ENCODE measurements around the gene MFF. TPM values are rescaled to one million over a fixed set of nuclear protein-coding genes. Genes with fewer than 3 reads are reported as not detected.

Gene MFF
- total and polyA plus RNA-seq, 4 experiments from 2014 or later = 58.0 to 159 (median 93.6) TPM

GRCh38 chr2:227365833-227366232 lies 40.8 kb downstream of the MFF start:
- CTCF ChIA-PET (ENCODE audit: partially characterized antibody) = no interaction called here

GRCh38 chr2:227366769-227367426 lies 41.8 kb downstream of the MFF start:
- H3K4me3 Mint-ChIP-seq = no peak overlapping the region
- peak overlapping the region in 1 of 7 donors; percentile 77 for H3K27ac Mint-ChIP-seq
- intact Hi-C loops (cut with micrococcal nuclease) = no loop called here
- Histone ChIP-seq H3K4me1 (ENCODE audit: insufficient read depth, low read length) (no peaks in the 10 kb centered on the region), H3K36me3 (ENCODE audit: insufficient read depth, low read length) (no peaks in the 10 kb centered on the region), H3K9me3 (ENCODE audit: control insufficient read depth in 1 of 2, low read length in 2 of 2) (no peaks in the 10 kb centered on the region), H3K27me3 (ENCODE audit: insufficient read depth, low read length) (no peaks in the 10 kb centered on the region), H3K27ac (ENCODE audit: low read depth, low read length) (no peak overlapping the region), H3K4me3 (ENCODE audit: low read length in 2 of 2) (no peak overlapping the region)
- no peaks in the 10 kb centered on the region for H3K4me1 Mint-ChIP-seq
- H3K9me3 Mint-ChIP-seq = no peaks in the 10 kb centered on the region
- peaks cover 2 to 4% of the 10 kb centered on the region in 2 donors for H3K27me3 Mint-ChIP-seq
- H3K36me3 Mint-ChIP-seq = no peaks in the 10 kb centered on the region
- DNase-seq = no peak
- ChIA-PET CTCF (ENCODE audit: partially characterized antibody) (no interaction called here), POLR2A (ENCODE audit: partially characterized antibody) (no interaction called here)

More at GRCh38 chr2:227365833-227366232, 40.8 kb downstream of the MFF start:
- Mint-ChIP-seq H3K27ac (no peak overlapping the region), H3K36me3 (peaks cover 3 to 5% of the 10 kb centered on the region in 2 donors), H3K27me3 (peaks cover 0 to 1% of the 10 kb centered on the region in 2 donors), H3K9me3 (no peaks in the 10 kb centered on the region), H3K4me3 (no peak overlapping the region), H3K4me1 (no peaks in the 10 kb centered on the region)
- Histone ChIP-seq H3K27me3 (ENCODE audit: insufficient read depth, low read length) (no peaks in the 10 kb centered on the region), H3K9me3 (ENCODE audit: control insufficient read depth in 1 of 2, low read length in 2 of 2) (no peaks in the 10 kb centered on the region), H3K36me3 (ENCODE audit: insufficient read depth, low read length) (no peaks in the 10 kb centered on the region), H3K4me1 (ENCODE audit: insufficient read depth, low read length) (no peaks in the 10 kb centered on the region), H3K27ac (ENCODE audit: low read depth, low read length) (no peak overlapping the region), H3K4me3 (ENCODE audit: low read length in 2 of 2) (no peak overlapping the region)
- DNase-seq = no peak
- intact Hi-C loops (cut with micrococcal nuclease) = no loop called here
- POLR2A ChIA-PET (ENCODE audit: partially characterized antibody) = no interaction called here

- Histone ChIP-seq H3K27me3 (ENCODE audit: insufficient read depth, low read length) (no peaks in the 10 kb centered on the region), H3K9me3 (ENCODE audit: control insufficient read depth in 1 of 2, low read length in 2 of 2) (no peaks in the 10 kb centered on the region), H3K36me3 (ENCODE audit: insufficient read depth, low read length) (no peaks in the 10 kb centered on the region), H3K4me1 (ENCODE audit: insufficient read depth, low read length) (no peaks in the 10 kb centered on the region), H3K4me3 (ENCODE audit: low read length in 2 of 2) (no peak overlapping the region), H3K27ac (ENCODE audit: low read depth, low read length) (no peak overlapping the region)
- POLR2A ChIA-PET (ENCODE audit: partially characterized antibody) = no interaction called here
- H3K36me3 Mint-ChIP-seq = no peaks in the 10 kb centered on the region
- no peak overlapping the region for H3K27ac Mint-ChIP-seq
- CTCF ChIA-PET (ENCODE audit: partially characterized antibody) = no interaction called here
- DNase-seq = no peak
- H3K9me3 Mint-ChIP-seq = no peaks in the 10 kb centered on the region
- no peaks in the 10 kb centered on the region for H3K4me1 Mint-ChIP-seq
- H3K27me3 Mint-ChIP-seq = peaks cover 2 to 4% of the 10 kb centered on the region in 2 donors
- H3K4me3 Mint-ChIP-seq = no peak overlapping the region
- intact Hi-C loops (cut with micrococcal nuclease) = no loop called here
Measured at GRCh38 chr2:227367427-227367795, 42.4 kb downstream of the MFF start.

- Histone ChIP-seq H3K27me3 (ENCODE audit: insufficient read depth, low read length) (no peaks in the 10 kb centered on the region), H3K9me3 (ENCODE audit: control insufficient read depth in 1 of 2, low read length in 2 of 2) (no peaks in the 10 kb centered on the region), H3K4me3 (ENCODE audit: low read length in 2 of 2) (no peak overlapping the region), H3K27ac (ENCODE audit: low read depth, low read length) (no peak overlapping the region), H3K4me1 (ENCODE audit: insufficient read depth, low read length) (no peaks in the 10 kb centered on the region), H3K36me3 (ENCODE audit: insufficient read depth, low read length) (no peaks in the 10 kb centered on the region)
- H3K4me1 Mint-ChIP-seq = peaks cover 0 to 2% (median 0%) of the 10 kb centered on the region in 4 donors
- H3K36me3 Mint-ChIP-seq = no peaks in the 10 kb centered on the region
- intact Hi-C loops (cut with micrococcal nuclease) = no loop called here
- CTCF ChIA-PET (ENCODE audit: partially characterized antibody) = no interaction called here
- H3K9me3 Mint-ChIP-seq = no peaks in the 10 kb centered on the region
- no peak overlapping the region for H3K4me3 Mint-ChIP-seq
- DNase-seq = no peak
- peaks cover 2 to 8% of the 10 kb centered on the region in 2 donors for H3K27me3 Mint-ChIP-seq
- POLR2A ChIA-PET (ENCODE audit: partially characterized antibody) = no interaction called here
- no peak overlapping the region for H3K27ac Mint-ChIP-seq
Measured at GRCh38 chr2:227368574-227368973, 43.5 kb downstream of the MFF start.

- Mint-ChIP-seq H3K9me3 (no peaks in the 10 kb centered on the region), H3K27ac (no peak overlapping the region), H3K4me3 (no peak overlapping the region), H3K27me3 (peaks cover 2 to 8% of the 10 kb centered on the region in 2 donors), H3K4me1 (peaks cover 0 to 2% (median 0%) of the 10 kb centered on the region in 4 donors), H3K36me3 (no peaks in the 10 kb centered on the region)
- no peaks in the 10 kb centered on the region for H3K27me3 ChIP-seq (ENCODE audit: insufficient read depth, low read length)
- intact Hi-C loops (cut with micrococcal nuclease) = no loop called here
- ChIA-PET CTCF (ENCODE audit: partially characterized antibody) (no interaction called here), POLR2A (ENCODE audit: partially characterized antibody) (no interaction called here)
- no peaks in the 10 kb centered on the region for H3K4me1 ChIP-seq (ENCODE audit: insufficient read depth, low read length)
- no peak overlapping the region for H3K27ac ChIP-seq (ENCODE audit: low read depth, low read length)
- H3K36me3 ChIP-seq (ENCODE audit: insufficient read depth, low read length) = no peaks in the 10 kb centered on the region
- DNase-seq = no peak
- H3K4me3 ChIP-seq (ENCODE audit: low read length in 2 of 2) = no peak overlapping the region
- no peaks in the 10 kb centered on the region for H3K9me3 ChIP-seq (ENCODE audit: control insufficient read depth in 1 of 2, low read length in 2 of 2)
Measured at GRCh38 chr2:227370092-227370491, 45.0 kb downstream of the MFF start.

GRCh38 chr2:227370791-227371312 lies 45.8 kb downstream of the MFF start:
- peaks cover 2 to 8% of the 10 kb centered on the region in 2 donors for H3K27me3 Mint-ChIP-seq
- Histone ChIP-seq H3K4me1 (ENCODE audit: insufficient read depth, low read length) (no peaks in the 10 kb centered on the region), H3K27me3 (ENCODE audit: insufficient read depth, low read length) (no peaks in the 10 kb centered on the region), H3K36me3 (ENCODE audit: insufficient read depth, low read length) (no peaks in the 10 kb centered on the region), H3K4me3 (ENCODE audit: low read length in 2 of 2) (no peak overlapping the region), H3K27ac (ENCODE audit: low read depth, low read length) (no peak overlapping the region), H3K9me3 (ENCODE audit: control insufficient read depth in 1 of 2, low read length in 2 of 2) (no peaks in the 10 kb centered on the region)
- ChIA-PET CTCF (ENCODE audit: partially characterized antibody) (no interaction called here), POLR2A (ENCODE audit: partially characterized antibody) (no interaction called here)
- intact Hi-C loops (cut with micrococcal nuclease) = no loop called here
- H3K36me3 Mint-ChIP-seq = no peaks in the 10 kb centered on the region
- no peak overlapping the region for H3K4me3 Mint-ChIP-seq
- H3K4me1 Mint-ChIP-seq = peaks cover 0 to 2% (median 0%) of the 10 kb centered on the region in 4 donors
- no peak for DNase-seq
- no peak overlapping the region for H3K27ac Mint-ChIP-seq
- no peaks in the 10 kb centered on the region for H3K9me3 Mint-ChIP-seq

- Histone ChIP-seq H3K9me3 (ENCODE audit: control insufficient read depth in 1 of 2, low read length in 2 of 2) (no peaks in the 10 kb centered on the region), H3K27ac (ENCODE audit: low read depth, low read length) (no peak overlapping the region), H3K36me3 (ENCODE audit: insufficient read depth, low read length) (no peaks in the 10 kb centered on the region), H3K27me3 (ENCODE audit: insufficient read depth, low read length) (no peaks in the 10 kb centered on the region), H3K4me3 (ENCODE audit: low read length in 2 of 2) (no peak overlapping the region), H3K4me1 (ENCODE audit: insufficient read depth, low read length) (no peaks in the 10 kb centered on the region)
- Mint-ChIP-seq H3K36me3 (no peaks in the 10 kb centered on the region), H3K27ac (no peak overlapping the region), H3K9me3 (no peaks in the 10 kb centered on the region), H3K27me3 (peaks cover 2 to 8% of the 10 kb centered on the region in 2 donors), H3K4me1 (peaks cover 0 to 2% (median 0%) of the 10 kb centered on the region in 4 donors), H3K4me3 (no peak overlapping the region)
- CTCF ChIA-PET (ENCODE audit: partially characterized antibody) = no interaction called here
- POLR2A ChIA-PET (ENCODE audit: partially characterized antibody) = interaction anchor here (1.3 kb wide), 1 partner anchor 13 kb away, joined by 3 read pairs; no protein-coding TSS in a partner anchor
- intact Hi-C loops (cut with micrococcal nuclease) = no loop called here
- no peak for DNase-seq
Measured at GRCh38 chr2:227373389-227373788, 48.3 kb downstream of the MFF start.
